Mammary epithelial cell (primary cell): ENCODE results near the gene QSOX2.

Source experiments
- CTCF ChIP-seq, 2 donors: IDR thresholded peaks in 1 of 2; conservative IDR thresholded peaks in 1 of 2; 2 replicates each; pipeline ENCODE4 v1.5.1; 2011 to 2012; ENCODE audit warnings: inconsistent platforms in 2 of 2, low read length in 2 of 2, mild to moderate bottlenecking in 2 of 2, control low read depth in 1 of 2, low read depth in 1 of 2; ENCODE audit not compliant: insufficient read depth in 1 of 2; ENCODE audit errors: extremely low read depth in 1 of 2
- EZH2 ChIP-seq: IDR thresholded peaks from 2 replicates; pipeline ENCODE4 v1.6.1; 2012; ENCODE audit warnings: low read length, inconsistent platforms, borderline replicate concordance

- TF ChIP-seq EZH2 (no peak), CTCF (conservative IDR thresholded peaks at IDR 0.05 in 1 of 2, IDR thresholded peaks at IDR 0.05 in 1 of 2; ENCODE audit: extremely low read depth in 1 of 2, insufficient read depth in 1 of 2, low read depth in 1 of 2, low read length in 2 of 2) (no peak)
These were observed 73.7 kb downstream of the QSOX2 start for GRCh38 chr9:136171801-136172411.
